ENCODE measurements around the gene MAP2K3. TPM values are rescaled to one million over a fixed set of nuclear protein-coding genes. Genes with fewer than 3 reads are reported as not detected.
A peak's percentile ranks its signal among the peaks of the same experiment; 100 is the strongest.
"Not testable (repeated sequence)": the region's sequence is repeated elsewhere in the genome, so short reads cannot be mapped to it uniquely, and the experiment has no call there.

MAP2K3 gene
- total RNA-seq, 6 donors from 2014 or later, result 45.1 to 134 (median 79.5) TPM

- WGBS, 2 donors, result 68 to 76% methylated on average over 13 to 17 of the region's 22 CpGs
- H3K4me3 ChIP-seq, H3K27ac ChIP-seq, H3K27me3 ChIP-seq, H3K4me1 ChIP-seq: not testable (repeated sequence)
- ATAC-seq (ENCODE audit: low FRiP score in 2 of 2), result peak in 1 of 2 donors; percentile 65
- DNase-seq, result peak; percentile 20 to 28
- peaks cover 4 to 90% (median 74%) of the 10 kb centered on the region in 4 donors for H3K36me3 ChIP-seq
- H3K9me3 ChIP-seq, result peaks cover 0 to 13% (median 8%) of the 10 kb centered on the region in 4 donors
These were observed 26.5 kb downstream of the MAP2K3 start for GRCh38 chr17:21310766-21311602.

- H3K27me3 ChIP-seq, result no peaks in the 10 kb centered on the region
- peaks cover 5 to 6% (median 5%) of the 10 kb centered on the region in 4 donors for H3K4me1 ChIP-seq
- DNase-seq (peak; percentile 16 to 32), ATAC-seq (ENCODE audit: low FRiP score in 2 of 2) (no peak)
- H3K9me3 ChIP-seq, result peaks cover 0 to 10% (median 7%) of the 10 kb centered on the region in 4 donors
- no peak for TF ChIP-seq POLR2AphosphoS5 (IDR thresholded peaks at IDR 0.05)
- no peak for TF ChIP-seq POLR2A (IDR thresholded peaks at IDR 0.05)
- TF ChIP-seq EP300 (IDR thresholded peaks at IDR 0.05), result no peak
- TF ChIP-seq CTCF (IDR thresholded peaks at IDR 0.05), result no peak
- H3K36me3 ChIP-seq, result peaks cover 4 to 68% (median 58%) of the 10 kb centered on the region in 4 donors
- H3K4me3 ChIP-seq, result no peak overlapping the region
- no peak overlapping the region for H3K27ac ChIP-seq
- WGBS, 2 donors, result 67 to 94% methylated on average over 1 to 5 of the region's 5 CpGs
These were observed 28.8 kb downstream of the MAP2K3 start for GRCh38 chr17:21313320-21313719.

- not testable (repeated sequence) for DNase-seq; H3K27me3 ChIP-seq; H3K27ac ChIP-seq; H3K4me1 ChIP-seq; H3K4me3 ChIP-seq; H3K9me3 ChIP-seq; ATAC-seq (ENCODE audit: low FRiP score in 2 of 2)
- H3K36me3 ChIP-seq, result peaks cover 0 to 64% (median 54%) of the 10 kb centered on the region in 4 donors
- 92 to 96% methylated on average over 2 of the region's 2 CpGs for WGBS, 2 donors
These were observed 29.2 kb downstream of the MAP2K3 start for GRCh38 chr17:21313761-21314160.

- not testable (repeated sequence) for H3K9me3 ChIP-seq; H3K27ac ChIP-seq; ATAC-seq (ENCODE audit: low FRiP score in 2 of 2); H3K4me3 ChIP-seq; H3K4me1 ChIP-seq; H3K27me3 ChIP-seq
- peaks cover 0 to 59% (median 49%) of the 10 kb centered on the region in 4 donors for H3K36me3 ChIP-seq
- 76% methylated on average over 5 of the region's 7 CpGs; no CpG with 5 or more reads in 1 of the 2 donors for WGBS, 2 donors
- peak; percentile 18 to 60 for DNase-seq
These were observed 29.8 kb downstream of the MAP2K3 start for GRCh38 chr17:21314261-21314664.

GRCh38 chr17:21314701-21315111 lies 30.2 kb downstream of the MAP2K3 start:
- peaks cover 0 to 55% (median 45%) of the 10 kb centered on the region in 4 donors for H3K36me3 ChIP-seq
- H3K4me3 ChIP-seq; H3K9me3 ChIP-seq; H3K27ac ChIP-seq; H3K27me3 ChIP-seq; DNase-seq; ATAC-seq (ENCODE audit: low FRiP score in 2 of 2); H3K4me1 ChIP-seq: not testable (repeated sequence)
- WGBS, 2 donors, result 96% methylated on average over 7 of the region's 7 CpGs

GRCh38 chr17:21315246-21316000 lies 30.9 kb downstream of the MAP2K3 start:
- 94 to 98% methylated on average over 3 to 13 of the region's 16 CpGs for WGBS, 2 donors
- H3K36me3 ChIP-seq, result peaks cover 0 to 48% (median 39%) of the 10 kb centered on the region in 4 donors
- not testable (repeated sequence) for H3K4me3 ChIP-seq

GRCh38 chr17:21316212-21316886 lies 31.8 kb downstream of the MAP2K3 start:
- H3K9me3 ChIP-seq, H3K4me1 ChIP-seq, DNase-seq, H3K27ac ChIP-seq, H3K27me3 ChIP-seq: not testable (repeated sequence)
- Histone ChIP-seq H3K4me3 (peak overlapping the region in 2 of 4 donors; percentile 26 to 33), H3K36me3 (peaks cover 0 to 39% (median 32%) of the 10 kb centered on the region in 4 donors)
- peak; percentile 70 to 92 for ATAC-seq (ENCODE audit: low FRiP score in 2 of 2)
- WGBS, 2 donors, result 39 to 49% methylated on average over 5 to 9 of the region's 39 CpGs

More at GRCh38 chr17:21315246-21316000, 30.9 kb downstream of the MAP2K3 start:
- peak; percentile 20 to 29 for DNase-seq
- not testable (repeated sequence) for H3K27me3 ChIP-seq; H3K4me1 ChIP-seq; H3K9me3 ChIP-seq; ATAC-seq (ENCODE audit: low FRiP score in 2 of 2); H3K27ac ChIP-seq

DNA sequence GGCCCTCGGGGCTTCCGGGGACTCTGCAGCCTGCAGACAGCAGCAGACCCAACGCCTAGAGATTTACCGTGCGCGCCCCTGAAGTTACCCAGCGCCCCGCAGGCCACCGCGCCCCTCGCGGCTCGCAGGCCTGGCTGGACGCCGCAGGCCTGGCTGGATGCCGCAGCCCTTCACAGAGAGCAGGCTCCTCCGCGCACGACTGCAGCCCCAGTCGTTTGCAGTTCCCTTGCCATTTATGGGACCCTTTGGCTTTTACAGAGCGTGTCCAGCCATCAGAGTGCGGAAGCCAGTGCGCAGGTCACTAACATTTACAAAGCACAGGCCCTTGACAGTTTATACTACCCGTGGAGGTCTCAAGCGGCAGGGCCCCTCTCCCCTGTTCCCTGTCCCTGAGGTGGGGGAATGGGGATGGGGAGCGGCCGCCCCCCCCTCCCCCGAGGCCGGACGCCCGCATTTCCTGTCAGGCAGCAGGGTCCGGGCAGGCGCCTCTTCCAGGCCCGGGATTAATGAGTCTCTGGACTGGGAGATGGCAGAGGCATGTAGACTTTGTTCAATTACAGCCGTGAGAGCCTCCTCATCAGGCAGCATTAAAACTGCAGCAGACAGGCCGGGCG lies 32.5 kb downstream of the MAP2K3 start:
- not testable (repeated sequence) for H3K9me3 ChIP-seq, H3K27me3 ChIP-seq, H3K4me1 ChIP-seq, H3K27ac ChIP-seq
- DNase-seq (peak in 1 of 2 donors; percentile 89), ATAC-seq (ENCODE audit: low FRiP score in 2 of 2) (peak in 1 of 2 donors; percentile 43)
- WGBS, 2 donors, result 15 to 20% methylated on average over 6 to 25 of the region's 37 CpGs
- Histone ChIP-seq H3K4me3 (peak overlapping the region in 2 of 4 donors; percentile 26 to 33), H3K36me3 (peaks cover 0 to 34% (median 26%) of the 10 kb centered on the region in 4 donors)

DNA sequence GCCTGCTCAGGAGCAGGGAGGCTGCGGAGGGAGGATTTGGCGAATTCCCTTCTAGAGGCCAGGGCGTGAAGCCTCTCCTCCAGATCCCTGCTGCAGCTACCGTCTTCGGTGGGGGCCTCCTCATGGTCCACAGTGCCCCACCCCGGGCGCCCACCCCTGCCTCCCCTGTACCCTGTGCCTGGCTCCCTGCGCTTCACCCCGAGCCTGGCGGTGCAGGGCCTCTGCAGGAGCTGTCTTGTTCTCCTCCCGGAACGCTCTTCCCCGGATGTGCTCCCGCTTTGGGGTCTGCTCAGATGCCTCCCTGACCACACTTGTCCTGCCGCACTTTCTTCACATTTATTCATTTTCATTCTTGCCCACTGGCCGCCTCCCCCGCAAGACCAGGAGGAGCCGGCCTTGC lies 33.3 kb downstream of the MAP2K3 start:
- H3K4me3 ChIP-seq; ATAC-seq (ENCODE audit: low FRiP score in 2 of 2); H3K4me1 ChIP-seq; H3K9me3 ChIP-seq; H3K27me3 ChIP-seq; H3K27ac ChIP-seq: not testable (repeated sequence)
- peaks cover 0 to 27% (median 18%) of the 10 kb centered on the region in 4 donors for H3K36me3 ChIP-seq
- peak in 1 of 2 donors; percentile 83 for DNase-seq
- WGBS, 2 donors, result 88 to 93% methylated on average over 18 of the region's 18 CpGs
